ENCODE data around the gene KRT6A.

KRT6A gene

GRCh38 chr12:52493172-52493571, at the start of gene KRT6A:
TSS of gene KRT6A (minus strand) at chr12:52493257. CDS start at chr12:52493188, 69 bp downstream.
- no peak for DNase-seq
- no peak for ATAC-seq

- ATAC-seq (no peak), DNase-seq (no peak)
Observed at GRCh38 chr12:52542157-52542556, 49.1 kb upstream of the KRT6A start.

- ATAC-seq (no peak), DNase-seq (no peak)
Observed at GRCh38 chr12:52541709-52542108, 48.7 kb upstream of the KRT6A start.

- ATAC-seq (peak; percentile 7), DNase-seq (no peak)
Observed at GRCh38 chr12:52540531-52540930, 47.5 kb upstream of the KRT6A start.

- ATAC-seq = no peak
- no peak for DNase-seq
Observed at GRCh38 chr12:52539821-52540173, 46.7 kb upstream of the KRT6A start.

GRCh38 chr12:52539083-52539820, 46.2 kb upstream of the KRT6A start:
- no peak for ATAC-seq
- no peak for DNase-seq

GRCh38 chr12:52537101-52537500, 44.0 kb upstream of the KRT6A start:
- DNase-seq = no peak
- no peak for ATAC-seq

- ATAC-seq = no peak
Observed at GRCh38 chr12:52535574-52535973, 42.5 kb upstream of the KRT6A start.

GRCh38 chr12:52534482-52534881, 41.4 kb upstream of the KRT6A start:
- no peak for ATAC-seq
- no peak for DNase-seq

More at GRCh38 chr12:52535574-52535973, 42.5 kb upstream of the KRT6A start:
- no peak for DNase-seq

- no peak for ATAC-seq
- no peak for DNase-seq
Observed at GRCh38 chr12:52533686-52534470, 40.8 kb upstream of the KRT6A start.

- no peak for ATAC-seq
- no peak for DNase-seq
Observed at GRCh38 chr12:52532636-52533035, 39.6 kb upstream of the KRT6A start.

GRCh38 chr12:52531566-52532300, 38.7 kb upstream of the KRT6A start:
- ATAC-seq = no peak
- no peak for DNase-seq

GRCh38 chr12:52530905-52531304, 37.8 kb upstream of the KRT6A start:
- DNase-seq (no peak), ATAC-seq (no peak)

GRCh38 chr12:52530366-52530765, 37.3 kb upstream of the KRT6A start:
- ATAC-seq = no peak
- no peak for DNase-seq

- DNase-seq (no peak), ATAC-seq (no peak)
Observed at GRCh38 chr12:52529846-52530245, 36.8 kb upstream of the KRT6A start.

- ATAC-seq (no peak), DNase-seq (no peak)
Observed at GRCh38 chr12:52529417-52529816, 36.4 kb upstream of the KRT6A start.

GRCh38 chr12:52528641-52529143, 35.6 kb upstream of the KRT6A start:
- DNase-seq (no peak), ATAC-seq (no peak)

GRCh38 chr12:52527121-52527800, 34.2 kb upstream of the KRT6A start:
- DNase-seq (no peak), ATAC-seq (no peak)

GRCh38 chr12:52526511-52526951, 33.5 kb upstream of the KRT6A start:
- DNase-seq = no peak
- no peak for ATAC-seq

GRCh38 chr12:52525661-52526499, 32.8 kb upstream of the KRT6A start:
- DNase-seq = no peak
- ATAC-seq = no peak
